Ishikawa (cell line): Measurements from ENCODE around the gene STX18.

Experiments used
- CEBPB ChIP-seq: IDR thresholded peaks from 2 replicates; pipeline ENCODE4 v1.6.1; 2012
- CREB1 ChIP-seq: IDR thresholded peaks from 2 replicates; pipeline ENCODE4 v1.6.1; 2012; ENCODE audit warnings: low read depth
- EGR1 ChIP-seq: IDR thresholded peaks from 2 replicates; pipeline ENCODE4 v1.6.1; 2012
- EP300 ChIP-seq: IDR thresholded peaks from 2 replicates; pipeline ENCODE4 v1.6.1; 2012; ENCODE audit warnings: borderline replicate concordance
- FOXM1 ChIP-seq: IDR thresholded peaks from 2 replicates; pipeline ENCODE4 v1.6.1; 2012; ENCODE audit warnings: low read depth, borderline replicate concordance
- MAX ChIP-seq: IDR thresholded peaks from 2 replicates; pipeline ENCODE4 v1.6.1; 2012
- NFIC ChIP-seq: IDR thresholded peaks from 2 replicates; pipeline ENCODE4 v1.6.1; 2012
- RAD21 ChIP-seq: IDR thresholded peaks from 2 replicates; pipeline ENCODE4 v1.6.1; 2012; ENCODE audit warnings: low read depth
- REST ChIP-seq: IDR thresholded peaks from 2 replicates; pipeline ENCODE4 v1.6.1; 2012; ENCODE audit warnings: low read depth, mild to moderate bottlenecking
- TAF1 ChIP-seq: IDR thresholded peaks from 2 replicates; pipeline ENCODE4 v1.6.1; 2012; ENCODE audit warnings: low read depth, mild to moderate bottlenecking
- TCF12 ChIP-seq: IDR thresholded peaks from 2 replicates; pipeline ENCODE4 v1.6.1; 2012; ENCODE audit warnings: low read depth
- TEAD4 ChIP-seq: IDR thresholded peaks from 2 replicates; pipeline ENCODE4 v1.6.1; 2012
- YY1 ChIP-seq: IDR thresholded peaks from 2 replicates; pipeline ENCODE4 v1.6.1; 2012; ENCODE audit warnings: low read depth
- ZBTB7A ChIP-seq: IDR thresholded peaks from 2 replicates; pipeline ENCODE4 v1.6.1; 2012; ENCODE audit warnings: low read depth

- TF ChIP-seq TAF1 = no peak
- TF ChIP-seq NFIC = no peak
- TF ChIP-seq CEBPB = no peak
- TF ChIP-seq REST = no peak
- TF ChIP-seq YY1 = no peak
- TF ChIP-seq MAX = no peak
- TF ChIP-seq ZBTB7A = no peak
- no peak for TF ChIP-seq EP300
- TF ChIP-seq RAD21 = no peak
- no peak for TF ChIP-seq CREB1
- no peak for TF ChIP-seq FOXM1
- no peak for TF ChIP-seq TCF12
- no peak for TF ChIP-seq TEAD4
- TF ChIP-seq EGR1 = no peak
Measured at GRCh38 chr4:4480205-4480604, 61.6 kb downstream of the STX18 start.
